K562 (cell line): Measurements from ENCODE around the gene ACSL6.

Experiments
- ETV6 ChIP-seq, 3 experiments: fragments of 150-350 bp in 1 of 3; sonication (generic) in 1 of 3; formaldehyde crosslinking in 1 of 3; IDR thresholded peaks; 2 replicates each; pipeline versions ENCODE4 v1.6.1 to v1.8.0; 2014 to 2022; ENCODE audit warnings: borderline replicate concordance in 2 of 3, low read depth in 2 of 3, antibody characterized with exemption in 1 of 3, low read length in 1 of 3, mild to moderate bottlenecking in 1 of 3, missing genetic modification reagents in 1 of 3
- EZH2 ChIP-seq: IDR thresholded peaks from 2 replicates; pipeline ENCODE4 v1.6.1; 2012; ENCODE audit warnings: low read depth, mild to moderate bottlenecking, inconsistent platforms, low read length, borderline replicate concordance
- RBM22 ChIP-seq: fragments of 200-400 bp; formaldehyde crosslinking; IDR thresholded peaks from 2 replicates; pipeline ENCODE4 v1.6.1; 2018; ENCODE audit warnings: low read length, low read depth; ENCODE audit not compliant: poor library complexity, severe bottlenecking
- RUNX1 ChIP-seq: sonication (generic); IDR thresholded peaks from 2 replicates; pipeline ENCODE4 v1.6.1; 2016; ENCODE audit warnings: antibody characterized with exemption, low read depth
- USF1 ChIP-seq: sonication (generic); formaldehyde crosslinking; IDR thresholded peaks from 2 replicates; pipeline ENCODE4 v1.9.0; 2022; ENCODE audit warnings: mild to moderate bottlenecking, missing genetic modification reagents
- USF2 ChIP-seq: sonication (generic); formaldehyde crosslinking; IDR thresholded peaks from 2 replicates; pipeline ENCODE4 v1.5.0; 2020; ENCODE audit warnings: missing genetic modification reagents
- ZNF239 ChIP-seq: fragments of 250-450 bp; sonication (Bioruptor Pico); IDR thresholded peaks from 2 replicates; pipeline ENCODE4 v1.4.0; 2020; ENCODE audit warnings: mild to moderate bottlenecking
- ZNF311 ChIP-seq: fragments of 250-450 bp; sonication (Bioruptor Pico); IDR thresholded peaks from 2 replicates; pipeline ENCODE4 v1.4.0; 2020; ENCODE audit warnings: mild to moderate bottlenecking, moderate library complexity
- ZNF316 ChIP-seq: fragments of 450-650 bp; IDR thresholded peaks from 2 replicates; pipeline ENCODE4 v1.6.1; 2016
- ZNF639 ChIP-seq, 2 experiments: fragments of 200-800 bp in 1 of 2; sonication (Bioruptor generic) in 1 of 2; sonication (generic) in 1 of 2; formaldehyde crosslinking in 1 of 2; IDR thresholded peaks in 1 of 2; conservative IDR thresholded peaks in 1 of 2; 2 replicates each; pipeline versions ENCODE4 v1.5.0 to v1.6.1; 2016 to 2020; ENCODE audit warnings: missing compliant biosample characterization in 1 of 2, missing genetic modification characterization in 1 of 2, missing genetic modification reagents in 1 of 2
- ZNF655 ChIP-seq: fragments of 250-450 bp; sonication (Bioruptor Pico); IDR thresholded peaks from 2 replicates; pipeline ENCODE4 v1.5.0; 2021

- TF ChIP-seq ZNF311: no peak
- TF ChIP-seq ZNF655: no peak
- no peak for TF ChIP-seq ZNF239 (CRISPR knock-in tag)
- no peak for TF ChIP-seq RBM22
- TF ChIP-seq USF1 (CRISPR knock-in tag): no peak
- no peak for TF ChIP-seq ZNF316
- no peak for TF ChIP-seq USF2 (CRISPR knock-in tag)
- TF ChIP-seq EZH2: no peak
- TF ChIP-seq ZNF639 (CRISPR knock-in tag; conservative IDR thresholded peaks at IDR 0.05 in 1 of 2, IDR thresholded peaks at IDR 0.05 in 1 of 2): no peak
- no peak for TF ChIP-seq RUNX1
- no peak for TF ChIP-seq ETV6 (IDR thresholded peaks at IDR 0.05; ENCODE audit: borderline replicate concordance in 1 of 2, low read depth in 2 of 2, low read length in 1 of 2)
- TF ChIP-seq ETV6 (CRISPR knock-in tag; IDR thresholded peaks at IDR 0.05; ENCODE audit: borderline replicate concordance): no peak
These were observed 47.2 kb upstream of the ACSL6 start for GRCh38 chr5:132058646-132059042.
